Neural cell (in vitro differentiated cells): ENCODE measurements around the gene ZC3HAV1. TPM values are rescaled to one million over a fixed set of nuclear protein-coding genes. Genes with fewer than 3 reads are reported as not detected.

ENCODE experiments used
- H2AFZ ChIP-seq: fragments of 200-600, 300-800 bp; sonication (generic), shearing (Covaris generic); 2 replicates; pipeline ENCODE4 v1.6.0; 2014; ENCODE audit warnings: low read depth, mild to moderate bottlenecking, antibody characterized with exemption, low read length, moderate library complexity
- H3F3A ChIP-seq: fragments of 200-600 bp; shearing (Covaris generic); 2 replicates; pipeline ENCODE4 v1.6.1; 2016; ENCODE audit warnings: mild to moderate bottlenecking, moderate library complexity, mixed read lengths, antibody characterized with exemption, low read length; ENCODE audit not compliant: insufficient read depth, poor library complexity, severe bottlenecking
- H3K27ac ChIP-seq: fragments of 200-600, 300-800 bp; sonication (generic), shearing (Covaris generic); 2 replicates; pipeline ENCODE4 v1.5.1; 2014; ENCODE audit warnings: mild to moderate bottlenecking, low read length, moderate library complexity
- H3K27me3 ChIP-seq: fragments of 300-800, 200-600 bp; sonication (generic), shearing (Covaris generic); 2 replicates; pipeline ENCODE4 v1.6.0; 2014; ENCODE audit warnings: mild to moderate bottlenecking, low read depth, low read length, moderate library complexity; ENCODE audit not compliant: insufficient read depth
- H3K36me3 ChIP-seq: fragments of 300-800, 200-600 bp; sonication (generic), shearing (Covaris generic); 2 replicates; pipeline ENCODE4 v1.5.1; 2014; ENCODE audit warnings: mild to moderate bottlenecking, antibody characterized with exemption, low read length, moderate library complexity; ENCODE audit not compliant: insufficient read depth
- H3K4me2 ChIP-seq: fragments of 300-800, 200-600 bp; sonication (generic), shearing (Covaris generic); 2 replicates; pipeline ENCODE4 v1.6.0; 2014; ENCODE audit warnings: mild to moderate bottlenecking, low read length
- H3K4me3 ChIP-seq: fragments of 300-800, 200-600 bp; sonication (generic), shearing (Covaris generic); 2 replicates; pipeline ENCODE4 v1.5.1; 2014; ENCODE audit warnings: mild to moderate bottlenecking, low read length, moderate library complexity
- H3K79me2 ChIP-seq: fragments of 200-600 bp; shearing (Covaris generic); replicated peaks from 2 replicates; pipeline ENCODE4 v1.6.0; 2014; ENCODE audit warnings: mild to moderate bottlenecking, low read length, moderate library complexity; ENCODE audit not compliant: insufficient read depth
- H3K9ac ChIP-seq: fragments of 300-800, 200-600 bp; sonication (generic), shearing (Covaris generic); 2 replicates; pipeline ENCODE4 v1.6.1; 2016; ENCODE audit warnings: mild to moderate bottlenecking, low read length, mixed read lengths
- H3K9me2 ChIP-seq: fragments of 200-600 bp; shearing (Covaris generic); 2 replicates; pipeline ENCODE4 v1.6.1; 2016; ENCODE audit warnings: mild to moderate bottlenecking, low read length, mixed read lengths; ENCODE audit not compliant: insufficient read depth
- H3K9me3 ChIP-seq: fragments of 200-600, 300-800 bp; sonication (generic), shearing (Covaris generic); 2 replicates; pipeline ENCODE4 v1.6.1; 2016; ENCODE audit warnings: mild to moderate bottlenecking, mixed run types, low read length, moderate library complexity, mixed read lengths
- H4K20me1 ChIP-seq: fragments of 200-600 bp; shearing (Covaris generic); 2 replicates; pipeline ENCODE4 v1.6.1; 2016; ENCODE audit warnings: mild to moderate bottlenecking, mixed run types; ENCODE audit not compliant: insufficient read depth
- EP300 ChIP-seq: fragments of 450-650 bp; conservative IDR thresholded peaks from 2 replicates; pipeline ENCODE4 v1.6.1; 2014; ENCODE audit warnings: antibody characterized with exemption, mild to moderate bottlenecking, moderate library complexity; ENCODE audit not compliant: poor library complexity, severe bottlenecking
- EZH2 ChIP-seq: fragments of 200-600, 300-800 bp; shearing (Covaris generic), sonication (generic); IDR thresholded peaks from 2 replicates; pipeline ENCODE4 v1.6.1; 2014; ENCODE audit warnings: antibody characterized with exemption, low read length, borderline replicate concordance, mild to moderate bottlenecking; ENCODE audit not compliant: insufficient read depth, poor library complexity, severe bottlenecking
- MXI1 ChIP-seq: fragments of 450-650 bp; conservative IDR thresholded peaks from 2 replicates; pipeline ENCODE4 v1.6.1; 2014; ENCODE audit warnings: antibody characterized with exemption, mild to moderate bottlenecking; ENCODE audit not compliant: poor library complexity, severe bottlenecking
- POLR2AphosphoS5 ChIP-seq: IDR thresholded peaks from 2 replicates; pipeline ENCODE4 v1.6.1; 2012
- RAD21 ChIP-seq: fragments of 450-650 bp; conservative IDR thresholded peaks from 2 replicates; pipeline ENCODE4 v1.6.1; 2014; ENCODE audit warnings: antibody characterized with exemption, mild to moderate bottlenecking, moderate library complexity
- SMC3 ChIP-seq: fragments of 450-650 bp; conservative IDR thresholded peaks from 2 replicates; pipeline ENCODE4 v1.6.1; 2014; ENCODE audit warnings: antibody characterized with exemption, mild to moderate bottlenecking, moderate library complexity; ENCODE audit not compliant: poor library complexity
- TAF1 ChIP-seq: IDR thresholded peaks from 2 replicates; pipeline ENCODE4 v1.6.1; 2012; ENCODE audit warnings: low read depth
- polyA plus RNA-seq: library from polyadenylated mRNA; depleted of rRNA; stranded (reverse); fragments of >200 nt; gene quantifications from 2 replicates; pipeline ENCODE4 v1.2.3, GENCODE V29; 2014
- TF ChIP-seq, protein P1 (sequence below): fragments of 450-650 bp; IDR thresholded peaks from 2 replicates; pipeline ENCODE4 v1.5.1; 2014; ENCODE audit warnings: antibody characterized with exemption, mild to moderate bottlenecking, moderate library complexity; ENCODE audit not compliant: poor library complexity, severe bottlenecking
- TF ChIP-seq, protein P2 (sequence below): IDR thresholded peaks from 2 replicates; pipeline ENCODE4 v1.6.1; 2012; ENCODE audit warnings: borderline replicate concordance

The ZC3HAV1 gene
- polyA plus RNA-seq, 1 donor from 2014 or later = 0.16 TPM

DNA sequence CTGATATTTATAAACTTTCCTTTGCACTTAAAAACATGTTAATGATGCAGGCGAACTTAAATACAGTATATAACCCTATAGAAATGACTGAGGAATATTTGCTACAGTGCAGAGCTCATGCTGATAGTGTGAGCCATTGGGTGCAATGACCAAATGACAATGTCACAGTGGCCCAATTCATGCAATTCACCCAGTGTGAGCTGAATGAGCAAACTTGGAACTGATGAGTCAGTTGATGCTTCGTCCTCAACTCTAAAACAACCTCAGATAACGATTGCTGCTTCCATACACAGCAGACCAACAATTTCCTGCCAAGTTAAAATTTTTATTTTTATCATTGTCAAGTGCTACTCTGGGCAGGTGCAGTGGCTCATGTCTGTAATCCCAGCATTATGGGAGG, 61.5 kb downstream of the ZC3HAV1 start:
- Histone ChIP-seq H3K9me3 (no peaks in the 10 kb centered on the region), H3K36me3 (no peaks in the 10 kb centered on the region)

DNA sequence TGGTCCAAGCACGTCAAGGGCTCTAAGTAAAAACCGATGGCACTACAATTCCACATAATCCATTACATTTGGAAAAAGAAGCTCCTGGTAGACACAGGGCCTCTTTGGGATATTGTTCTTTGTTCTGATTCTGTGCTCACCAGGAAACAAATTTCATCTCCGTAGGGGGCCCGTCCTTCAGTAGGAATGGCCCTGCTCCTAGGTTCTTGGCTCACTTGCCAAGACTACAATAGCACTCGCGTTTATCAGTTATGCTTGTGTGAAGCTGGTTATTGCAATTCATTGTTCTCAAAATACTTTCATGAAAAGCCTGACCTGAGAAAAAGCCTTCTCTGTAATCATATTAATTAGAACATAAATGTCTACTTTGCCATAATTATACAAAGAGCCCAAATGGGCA, 63.4 kb downstream of the ZC3HAV1 start:
- no peak overlapping the region for H3K4me3 ChIP-seq
- no peaks in the 10 kb centered on the region for H3F3A ChIP-seq
- H4K20me1 ChIP-seq = no peaks in the 10 kb centered on the region
- H3K9ac ChIP-seq = no peak overlapping the region
- H3K4me2 ChIP-seq = no peak overlapping the region
- no peaks in the 10 kb centered on the region for H3K27me3 ChIP-seq
- no peaks in the 10 kb centered on the region for H3K9me3 ChIP-seq
- no peaks in the 10 kb centered on the region for H3K79me2 ChIP-seq
- no peak overlapping the region for H2AFZ ChIP-seq
- TF ChIP-seq MXI1 = no peak
- TF ChIP-seq, protein P1, sequence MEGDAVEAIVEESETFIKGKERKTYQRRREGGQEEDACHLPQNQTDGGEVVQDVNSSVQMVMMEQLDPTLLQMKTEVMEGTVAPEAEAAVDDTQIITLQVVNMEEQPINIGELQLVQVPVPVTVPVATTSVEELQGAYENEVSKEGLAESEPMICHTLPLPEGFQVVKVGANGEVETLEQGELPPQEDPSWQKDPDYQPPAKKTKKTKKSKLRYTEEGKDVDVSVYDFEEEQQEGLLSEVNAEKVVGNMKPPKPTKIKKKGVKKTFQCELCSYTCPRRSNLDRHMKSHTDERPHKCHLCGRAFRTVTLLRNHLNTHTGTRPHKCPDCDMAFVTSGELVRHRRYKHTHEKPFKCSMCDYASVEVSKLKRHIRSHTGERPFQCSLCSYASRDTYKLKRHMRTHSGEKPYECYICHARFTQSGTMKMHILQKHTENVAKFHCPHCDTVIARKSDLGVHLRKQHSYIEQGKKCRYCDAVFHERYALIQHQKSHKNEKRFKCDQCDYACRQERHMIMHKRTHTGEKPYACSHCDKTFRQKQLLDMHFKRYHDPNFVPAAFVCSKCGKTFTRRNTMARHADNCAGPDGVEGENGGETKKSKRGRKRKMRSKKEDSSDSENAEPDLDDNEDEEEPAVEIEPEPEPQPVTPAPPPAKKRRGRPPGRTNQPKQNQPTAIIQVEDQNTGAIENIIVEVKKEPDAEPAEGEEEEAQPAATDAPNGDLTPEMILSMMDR = no peak
- no peak for TF ChIP-seq RAD21
- no peak for TF ChIP-seq EZH2
- no peak for TF ChIP-seq EP300
- TF ChIP-seq, protein P2, sequence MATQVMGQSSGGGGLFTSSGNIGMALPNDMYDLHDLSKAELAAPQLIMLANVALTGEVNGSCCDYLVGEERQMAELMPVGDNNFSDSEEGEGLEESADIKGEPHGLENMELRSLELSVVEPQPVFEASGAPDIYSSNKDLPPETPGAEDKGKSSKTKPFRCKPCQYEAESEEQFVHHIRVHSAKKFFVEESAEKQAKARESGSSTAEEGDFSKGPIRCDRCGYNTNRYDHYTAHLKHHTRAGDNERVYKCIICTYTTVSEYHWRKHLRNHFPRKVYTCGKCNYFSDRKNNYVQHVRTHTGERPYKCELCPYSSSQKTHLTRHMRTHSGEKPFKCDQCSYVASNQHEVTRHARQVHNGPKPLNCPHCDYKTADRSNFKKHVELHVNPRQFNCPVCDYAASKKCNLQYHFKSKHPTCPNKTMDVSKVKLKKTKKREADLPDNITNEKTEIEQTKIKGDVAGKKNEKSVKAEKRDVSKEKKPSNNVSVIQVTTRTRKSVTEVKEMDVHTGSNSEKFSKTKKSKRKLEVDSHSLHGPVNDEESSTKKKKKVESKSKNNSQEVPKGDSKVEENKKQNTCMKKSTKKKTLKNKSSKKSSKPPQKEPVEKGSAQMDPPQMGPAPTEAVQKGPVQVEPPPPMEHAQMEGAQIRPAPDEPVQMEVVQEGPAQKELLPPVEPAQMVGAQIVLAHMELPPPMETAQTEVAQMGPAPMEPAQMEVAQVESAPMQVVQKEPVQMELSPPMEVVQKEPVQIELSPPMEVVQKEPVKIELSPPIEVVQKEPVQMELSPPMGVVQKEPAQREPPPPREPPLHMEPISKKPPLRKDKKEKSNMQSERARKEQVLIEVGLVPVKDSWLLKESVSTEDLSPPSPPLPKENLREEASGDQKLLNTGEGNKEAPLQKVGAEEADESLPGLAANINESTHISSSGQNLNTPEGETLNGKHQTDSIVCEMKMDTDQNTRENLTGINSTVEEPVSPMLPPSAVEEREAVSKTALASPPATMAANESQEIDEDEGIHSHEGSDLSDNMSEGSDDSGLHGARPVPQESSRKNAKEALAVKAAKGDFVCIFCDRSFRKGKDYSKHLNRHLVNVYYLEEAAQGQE = no peak
- TF ChIP-seq SMC3 = no peak
- no peak for TF ChIP-seq POLR2AphosphoS5
- TF ChIP-seq TAF1 = no peak
- no peaks in the 10 kb centered on the region for H3K9me2 ChIP-seq
- no peak overlapping the region for H3K27ac ChIP-seq
- H3K36me3 ChIP-seq = no peaks in the 10 kb centered on the region

More for the DNA sequence above, 61.5 kb downstream of the ZC3HAV1 start:
- no peak overlapping the region for H2AFZ ChIP-seq
- H3K79me2 ChIP-seq = no peaks in the 10 kb centered on the region
- no peaks in the 10 kb centered on the region for H3F3A ChIP-seq
- H3K27ac ChIP-seq = no peak overlapping the region
- no peak for TF ChIP-seq EP300
- TF ChIP-seq TAF1 = no peak
- no peak for TF ChIP-seq MXI1
- TF ChIP-seq SMC3 = no peak
- TF ChIP-seq, protein P1 = no peak
- TF ChIP-seq, protein P2 = no peak
- TF ChIP-seq EZH2 = no peak
- no peak for TF ChIP-seq RAD21
- TF ChIP-seq POLR2AphosphoS5 = no peak
- no peaks in the 10 kb centered on the region for H4K20me1 ChIP-seq
- no peak overlapping the region for H3K4me2 ChIP-seq
- no peaks in the 10 kb centered on the region for H3K9me2 ChIP-seq
- H3K4me3 ChIP-seq = no peak overlapping the region
- H3K9ac ChIP-seq = no peak overlapping the region
- no peaks in the 10 kb centered on the region for H3K27me3 ChIP-seq
